ENCODE measurements around the gene TGFBRAP1.

- TF ChIP-seq CTCF (IDR thresholded peaks at IDR 0.05) (no peak), POLR2A (IDR thresholded peaks at IDR 0.05) (no peak)
Measured at GRCh38 chr2:105313877-105314276, 15.7 kb downstream of the TGFBRAP1 start.

All from Peyer's patch (tissue), 4 donors.